ENCODE data around the gene C16orf46. TPM values are rescaled to one million over a fixed set of nuclear protein-coding genes. Genes with fewer than 3 reads are reported as not detected.

C16orf46 gene
- total and polyA plus RNA-seq, 9 of the 15 experiments (the other 6 are each of a cell fraction or from before 2014, with no cell fraction given), result 0.10 to 0.98 (median 0.41) TPM; not detected in 1

GRCh38 chr16:81035975-81036750, 40.9 kb downstream of the C16orf46 start (continued):
- TF ChIP-seq, protein P1, sequence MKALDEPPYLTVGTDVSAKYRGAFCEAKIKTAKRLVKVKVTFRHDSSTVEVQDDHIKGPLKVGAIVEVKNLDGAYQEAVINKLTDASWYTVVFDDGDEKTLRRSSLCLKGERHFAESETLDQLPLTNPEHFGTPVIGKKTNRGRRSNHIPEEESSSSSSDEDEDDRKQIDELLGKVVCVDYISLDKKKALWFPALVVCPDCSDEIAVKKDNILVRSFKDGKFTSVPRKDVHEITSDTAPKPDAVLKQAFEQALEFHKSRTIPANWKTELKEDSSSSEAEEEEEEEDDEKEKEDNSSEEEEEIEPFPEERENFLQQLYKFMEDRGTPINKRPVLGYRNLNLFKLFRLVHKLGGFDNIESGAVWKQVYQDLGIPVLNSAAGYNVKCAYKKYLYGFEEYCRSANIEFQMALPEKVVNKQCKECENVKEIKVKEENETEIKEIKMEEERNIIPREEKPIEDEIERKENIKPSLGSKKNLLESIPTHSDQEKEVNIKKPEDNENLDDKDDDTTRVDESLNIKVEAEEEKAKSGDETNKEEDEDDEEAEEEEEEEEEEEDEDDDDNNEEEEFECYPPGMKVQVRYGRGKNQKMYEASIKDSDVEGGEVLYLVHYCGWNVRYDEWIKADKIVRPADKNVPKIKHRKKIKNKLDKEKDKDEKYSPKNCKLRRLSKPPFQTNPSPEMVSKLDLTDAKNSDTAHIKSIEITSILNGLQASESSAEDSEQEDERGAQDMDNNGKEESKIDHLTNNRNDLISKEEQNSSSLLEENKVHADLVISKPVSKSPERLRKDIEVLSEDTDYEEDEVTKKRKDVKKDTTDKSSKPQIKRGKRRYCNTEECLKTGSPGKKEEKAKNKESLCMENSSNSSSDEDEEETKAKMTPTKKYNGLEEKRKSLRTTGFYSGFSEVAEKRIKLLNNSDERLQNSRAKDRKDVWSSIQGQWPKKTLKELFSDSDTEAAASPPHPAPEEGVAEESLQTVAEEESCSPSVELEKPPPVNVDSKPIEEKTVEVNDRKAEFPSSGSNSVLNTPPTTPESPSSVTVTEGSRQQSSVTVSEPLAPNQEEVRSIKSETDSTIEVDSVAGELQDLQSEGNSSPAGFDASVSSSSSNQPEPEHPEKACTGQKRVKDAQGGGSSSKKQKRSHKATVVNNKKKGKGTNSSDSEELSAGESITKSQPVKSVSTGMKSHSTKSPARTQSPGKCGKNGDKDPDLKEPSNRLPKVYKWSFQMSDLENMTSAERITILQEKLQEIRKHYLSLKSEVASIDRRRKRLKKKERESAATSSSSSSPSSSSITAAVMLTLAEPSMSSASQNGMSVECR (CRISPR knock-in tag; IDR thresholded peaks at IDR 0.05), result peak; percentile 11; the same call in 1 of the 2 replicates
- peak; percentile 56 for TF ChIP-seq L3MBTL2 (IDR thresholded peaks at IDR 0.05)
- TF ChIP-seq MYNN (IDR thresholded peaks at IDR 0.05), result no peak
- no peak for TF ChIP-seq MYNN (CRISPR knock-in tag; IDR thresholded peaks at IDR 0.05)
- TF ChIP-seq VEZF1 (CRISPR knock-in tag; IDR thresholded peaks at IDR 0.05), result peak; percentile 40; the same call in 1 of the 2 replicates
- TF ChIP-seq MYC (IDR thresholded peaks at IDR 0.05; ENCODE audit: low read depth, low read length), result peak; percentile 28; the same call in 1 of the 2 replicates
- TF ChIP-seq MYC (CRISPR knock-in tag; IDR thresholded peaks at IDR 0.05; ENCODE audit: borderline replicate concordance, low read depth), result no peak
- no peak for TF ChIP-seq ELF2 (CRISPR knock-in tag; IDR thresholded peaks at IDR 0.05)
- peak in 1 of 2 experiments; percentile 23; a peak in 2 of 4 replicates for TF ChIP-seq SIN3A (IDR thresholded peaks at IDR 0.05; ENCODE audit: borderline replicate concordance in 2 of 2, control insufficient read depth in 1 of 2, low read depth in 2 of 2, low read length in 2 of 2)
- TF ChIP-seq SUPT5H (IDR thresholded peaks at IDR 0.05), result no peak
- TF ChIP-seq U2AF2 (optimal IDR thresholded peaks at IDR 0.05; ENCODE audit: low read depth, low read length), result no peak
- peak; percentile 70 for TF ChIP-seq ZFX (CRISPR knock-in tag; IDR thresholded peaks at IDR 0.05)
- TF ChIP-seq PURB (CRISPR knock-in tag; IDR thresholded peaks at IDR 0.05; ENCODE audit: low read depth), result no peak
- TF ChIP-seq CEBPG (CRISPR knock-in tag; IDR thresholded peaks at IDR 0.05), result no peak
- peak in 1 of 2 experiments; percentile 74; a peak in 2 of 4 replicates for TF ChIP-seq CEBPG (tag; conservative IDR thresholded peaks at IDR 0.05 in 1 of 2, IDR thresholded peaks at IDR 0.05 in 1 of 2)
- TF ChIP-seq MTA2 (IDR thresholded peaks at IDR 0.05; ENCODE audit: low read depth), result no peak
- 0 out of 2 replicates have a peak, but pooled peaks have one; percentile 45 for TF ChIP-seq SMAD4 (CRISPR knock-in tag; conservative IDR thresholded peaks at IDR 0.05)
- TF ChIP-seq, protein P2, sequence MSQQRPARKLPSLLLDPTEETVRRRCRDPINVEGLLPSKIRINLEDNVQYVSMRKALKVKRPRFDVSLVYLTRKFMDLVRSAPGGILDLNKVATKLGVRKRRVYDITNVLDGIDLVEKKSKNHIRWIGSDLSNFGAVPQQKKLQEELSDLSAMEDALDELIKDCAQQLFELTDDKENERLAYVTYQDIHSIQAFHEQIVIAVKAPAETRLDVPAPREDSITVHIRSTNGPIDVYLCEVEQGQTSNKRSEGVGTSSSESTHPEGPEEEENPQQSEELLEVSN (IDR thresholded peaks at IDR 0.05; ENCODE audit: borderline replicate concordance in 1 of 2, extremely low read depth in 1 of 2, insufficient read depth in 1 of 2, insufficient read length in 1 of 2, low read depth in 1 of 2, low read length in 1 of 2, poor library complexity in 1 of 2, severe bottlenecking in 1 of 2), result peak; percentile 12 to 56
- TF ChIP-seq ETV5 (CRISPR knock-in tag; IDR thresholded peaks at IDR 0.05; ENCODE audit: low read depth), result peak; percentile 52; the same call in 1 of the 2 replicates
- peak in 1 of 2 experiments; percentile 27; a peak in 2 of 4 replicates for TF ChIP-seq NRF1 (conservative IDR thresholded peaks at IDR 0.05 in 1 of 2, IDR thresholded peaks at IDR 0.05 in 1 of 2)
